GM21360 (cell line): ENCODE data around the gene CCNY.

ENCODE experiments used
- ATAC-seq: cut with Tn5 transposase; IDR thresholded peaks from one replicate; pipeline ENCODE4 v1.9.1; 2021; ENCODE audit warnings: mild to moderate bottlenecking, moderate library complexity; ENCODE audit not compliant: unreplicated experiment

The CCNY gene

DNA sequence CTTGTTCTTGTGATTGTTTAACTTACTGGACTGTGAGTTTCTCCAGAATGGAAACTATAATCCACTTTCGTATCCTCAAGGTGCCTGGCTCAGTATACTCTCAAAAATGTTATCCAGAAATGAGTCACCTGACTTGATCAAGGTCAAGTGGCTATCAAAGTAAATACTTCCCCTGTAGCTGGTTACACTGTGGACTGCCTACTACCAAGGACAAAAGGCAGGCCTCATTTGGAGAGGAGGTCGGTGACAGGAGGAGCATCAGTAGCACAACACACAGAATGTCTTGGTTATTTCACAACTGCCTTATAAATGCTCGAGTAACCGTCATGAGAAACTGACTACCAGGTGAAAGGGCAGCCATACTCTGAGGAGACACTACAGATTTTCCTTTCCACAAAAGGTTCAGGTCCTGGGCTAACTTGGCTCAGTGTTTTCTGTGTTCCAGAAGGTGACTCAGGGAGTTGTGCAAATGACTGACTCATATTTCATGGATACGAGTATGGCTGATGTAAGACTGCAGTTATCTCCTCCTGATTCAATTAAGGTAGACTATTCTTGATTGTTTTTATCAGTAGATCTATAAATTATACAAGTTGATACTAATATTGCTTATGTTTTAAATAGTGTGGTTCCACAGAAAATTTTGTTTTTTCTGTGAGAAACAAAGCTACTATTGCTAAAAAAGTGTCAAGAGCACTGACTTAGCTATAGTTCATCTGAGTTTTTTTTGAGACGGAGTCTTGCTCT is 4.2 kb upstream of the CCNY start:
- no peak for ATAC-seq

DNA sequence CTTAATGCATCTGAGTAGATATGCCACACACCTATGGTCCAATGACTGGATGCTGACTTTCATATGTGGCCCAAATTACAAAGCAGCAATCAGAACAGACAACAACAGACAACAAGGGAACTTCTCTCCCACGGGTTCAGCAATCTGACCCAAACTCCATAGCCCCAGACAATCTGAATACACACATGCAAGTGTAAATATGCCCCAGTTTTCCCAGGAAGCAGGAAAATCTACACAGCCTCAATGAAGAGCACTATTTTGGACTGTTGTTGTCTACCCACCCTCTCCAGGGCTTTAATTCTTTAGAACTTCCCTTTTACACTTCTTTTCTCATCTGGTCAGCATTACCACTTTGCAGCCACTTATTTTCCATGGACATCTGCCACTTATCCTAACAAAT is 2.0 kb upstream of the CCNY start:
- ATAC-seq, result no peak

DNA sequence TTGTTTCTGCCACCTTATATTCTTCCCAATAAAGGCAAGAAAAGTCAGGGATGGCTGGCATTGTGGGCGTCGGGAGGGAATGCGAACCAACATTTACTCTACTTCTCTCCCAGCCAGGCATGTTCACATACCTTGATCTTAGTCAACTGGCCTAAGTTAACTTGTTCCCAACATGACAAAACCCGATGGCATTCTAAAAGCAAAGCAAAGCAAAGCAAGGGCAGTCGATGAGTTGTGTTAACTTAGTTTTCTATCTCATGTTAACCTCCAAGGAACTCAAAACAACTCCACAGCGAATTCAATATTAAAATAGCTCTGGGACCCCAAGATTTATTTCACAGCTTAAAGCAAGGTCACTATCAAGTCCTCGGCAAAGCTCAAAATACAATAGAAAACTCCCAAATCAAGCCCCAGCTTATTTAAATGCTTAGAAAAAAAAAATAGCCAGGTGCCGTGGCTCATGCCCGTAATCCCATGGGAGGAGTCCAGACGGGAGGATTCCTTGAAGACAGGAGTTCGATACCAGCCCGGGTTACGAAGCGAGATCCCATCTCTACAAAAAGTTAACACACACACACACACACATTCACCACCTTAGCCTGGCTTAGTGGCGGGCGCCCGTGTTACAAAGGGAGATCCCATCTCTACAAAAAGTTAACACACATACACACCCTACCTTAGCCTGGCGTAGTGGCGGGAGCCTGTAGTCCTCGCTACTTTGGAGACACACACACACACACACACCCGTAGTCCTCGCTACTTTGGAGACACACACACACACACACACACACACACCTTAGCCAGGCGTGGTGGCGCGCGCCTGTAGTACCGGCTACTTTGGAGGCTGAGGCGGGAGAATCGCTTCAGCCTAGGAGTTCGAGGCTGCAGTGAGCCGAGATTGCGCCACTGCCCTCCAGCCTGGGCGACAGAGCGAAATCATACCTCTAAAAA is 901 bp upstream of the CCNY start:
- ATAC-seq, result peak; percentile 6

DNA sequence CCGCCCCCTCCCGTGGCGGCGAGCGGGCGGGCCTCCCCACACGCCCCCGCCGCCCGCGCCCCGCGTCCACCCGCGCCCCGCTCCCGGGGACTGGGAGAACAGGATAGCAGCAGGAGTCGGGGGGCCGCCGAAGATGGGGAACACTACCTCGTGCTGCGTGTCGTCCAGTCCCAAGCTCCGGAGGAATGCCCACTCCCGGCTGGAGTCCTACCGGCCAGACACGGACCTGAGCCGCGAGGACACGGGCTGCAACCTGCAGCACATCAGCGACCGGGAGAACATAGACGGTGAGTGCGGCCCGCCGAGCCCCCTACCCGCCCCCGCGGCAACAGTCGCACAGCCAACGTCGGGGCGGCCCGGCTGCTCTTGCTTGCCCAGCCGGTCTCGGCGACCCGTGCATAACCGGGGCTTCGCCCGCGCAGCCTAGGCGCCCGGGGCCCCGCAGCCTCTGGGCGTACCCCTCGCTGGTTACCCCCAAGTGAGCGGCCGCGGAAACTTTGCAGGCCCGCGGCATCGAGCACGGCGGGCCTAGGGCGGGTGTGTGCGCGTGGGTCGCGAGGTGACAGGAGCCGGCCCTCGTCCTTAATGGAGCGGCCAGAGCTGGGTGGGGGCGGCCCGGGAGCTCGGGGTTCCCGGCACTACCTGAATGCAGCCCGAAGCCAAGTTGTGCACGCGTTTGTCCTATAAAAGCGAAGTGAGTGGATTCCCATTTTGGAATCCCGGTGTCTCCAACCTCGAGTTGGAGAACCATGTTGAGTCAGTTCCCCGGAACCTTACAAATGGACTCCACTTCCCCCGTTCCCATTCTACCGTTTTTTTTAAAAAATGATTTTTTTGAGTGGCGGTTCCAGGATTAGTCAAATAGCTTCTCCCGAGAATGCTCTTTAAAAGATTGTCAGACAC is 863 bp downstream of the CCNY start:
- peak; percentile 8 for ATAC-seq

DNA sequence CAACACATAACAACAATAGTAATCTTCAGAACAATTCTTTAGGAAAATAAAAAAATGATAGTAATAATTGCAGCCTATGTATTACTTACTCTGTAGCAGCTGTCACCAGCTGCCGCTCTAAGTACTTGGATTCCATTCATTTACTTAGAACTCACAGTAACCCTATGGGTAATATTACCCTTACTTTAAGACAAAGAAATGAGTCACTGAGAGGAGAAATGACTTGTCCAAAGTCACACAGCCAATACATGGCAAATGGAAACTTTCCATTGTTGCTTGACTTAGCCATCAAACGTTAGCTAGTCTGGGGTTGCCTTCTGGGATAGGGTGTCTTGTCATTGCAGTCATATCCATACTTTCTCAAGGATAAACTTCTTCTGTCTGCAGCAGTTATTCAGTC is 3.6 kb downstream of the CCNY start:
- peak; percentile 40 for ATAC-seq

DNA sequence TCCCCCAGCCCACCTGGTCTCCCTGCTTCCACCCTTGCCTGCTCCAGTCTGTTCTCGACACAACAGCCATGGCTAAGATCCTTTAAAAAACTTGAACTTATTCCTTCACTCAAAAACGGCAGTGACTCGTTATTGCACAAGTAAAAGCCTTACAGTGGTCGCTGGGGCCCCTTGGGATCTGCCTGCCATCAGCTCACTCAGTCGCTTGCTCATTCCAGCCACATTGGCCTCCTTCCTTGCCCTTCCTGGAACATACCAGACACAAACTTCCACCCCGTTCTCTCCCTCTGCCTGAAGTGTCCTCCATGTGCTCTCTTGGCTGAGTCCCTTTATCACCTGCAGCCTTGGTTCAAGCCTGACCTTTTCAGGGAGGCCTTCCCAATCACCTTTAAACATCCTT is 4.7 kb downstream of the CCNY start:
- ATAC-seq, result no peak

DNA sequence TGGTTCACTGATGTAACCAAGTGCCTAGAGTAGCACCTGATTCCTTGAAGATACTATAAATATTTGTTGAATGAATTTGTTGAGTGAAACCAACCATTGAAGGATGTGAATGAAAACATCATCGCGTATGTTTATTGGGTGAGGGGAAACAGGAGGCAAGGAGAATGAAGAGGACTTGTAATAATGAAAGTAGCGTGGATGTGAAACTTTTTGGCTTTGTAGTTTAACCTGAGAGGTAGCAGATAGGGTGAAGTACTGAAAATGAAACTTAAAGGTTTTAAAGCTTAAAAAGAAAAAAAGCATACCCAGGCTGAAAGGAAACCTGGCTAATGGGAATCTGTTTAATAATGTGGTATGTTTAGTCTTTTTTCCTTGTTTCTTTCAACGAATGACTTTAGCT is 5.2 kb downstream of the CCNY start:
- ATAC-seq, result peak; percentile 74

DNA sequence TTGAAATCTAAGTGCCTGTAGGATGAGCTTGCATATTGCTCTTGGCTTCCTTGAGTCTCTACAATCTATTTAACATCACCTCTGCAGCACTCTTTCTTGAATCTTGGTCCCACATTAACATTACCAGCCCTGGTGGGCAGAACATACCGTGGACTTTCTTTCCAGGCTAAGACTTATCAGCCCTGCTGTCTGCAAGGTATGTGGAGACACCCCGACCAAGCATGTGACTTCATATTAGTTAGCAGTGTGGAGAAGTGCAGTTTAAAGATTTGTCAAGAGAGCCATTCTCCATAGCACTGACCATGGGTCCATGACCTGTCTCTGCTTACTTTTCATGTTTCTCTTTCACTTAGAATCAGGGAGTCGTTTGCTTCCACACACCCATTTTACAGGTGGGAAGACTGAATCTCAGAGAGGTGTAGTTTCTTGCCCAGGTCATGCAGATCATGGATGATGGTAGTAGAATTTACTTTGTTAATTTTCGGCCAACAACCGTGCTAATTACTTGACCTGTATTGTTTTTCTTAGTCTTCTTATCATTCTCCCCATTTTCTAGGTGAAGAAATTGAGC is 6.0 kb downstream of the CCNY start:
- ATAC-seq, result no peak

DNA sequence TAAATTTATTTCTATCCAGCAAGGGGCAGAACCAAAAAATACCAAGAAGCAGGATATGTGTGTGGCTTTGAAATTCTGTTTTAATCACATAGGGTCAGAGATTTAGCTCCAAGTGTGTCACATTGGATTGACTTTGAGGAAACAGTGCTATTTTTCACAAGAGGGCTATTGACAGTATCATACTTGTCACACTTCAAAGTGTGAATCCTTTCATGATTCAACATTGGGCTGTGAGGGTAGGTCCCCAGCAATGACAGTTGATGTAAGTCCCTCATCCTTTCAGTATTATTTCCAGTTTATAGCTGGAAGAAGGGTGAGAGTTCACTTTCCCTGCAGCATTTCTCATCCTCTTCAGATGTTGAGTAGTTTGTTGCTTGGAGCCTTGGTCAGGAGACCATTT is 7.4 kb downstream of the CCNY start:
- no peak for ATAC-seq

DNA sequence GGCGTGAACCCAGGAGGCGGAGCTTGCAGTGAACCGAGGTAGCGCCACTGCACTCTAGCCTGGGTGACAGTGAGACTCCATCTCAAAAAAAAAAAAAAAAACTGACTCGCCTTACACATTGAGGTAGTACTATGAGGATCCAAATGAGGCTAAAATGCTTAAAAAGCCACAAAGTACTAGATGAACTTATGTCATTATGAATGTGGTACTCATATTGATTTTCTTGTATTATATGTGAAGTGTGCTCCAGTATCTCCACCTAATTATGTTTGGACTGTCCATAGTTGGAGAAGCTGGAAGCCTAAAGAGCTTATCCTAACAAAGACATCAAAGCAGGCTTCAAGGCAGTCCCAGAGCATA is 9.1 kb downstream of the CCNY start:
- ATAC-seq, result no peak

DNA sequence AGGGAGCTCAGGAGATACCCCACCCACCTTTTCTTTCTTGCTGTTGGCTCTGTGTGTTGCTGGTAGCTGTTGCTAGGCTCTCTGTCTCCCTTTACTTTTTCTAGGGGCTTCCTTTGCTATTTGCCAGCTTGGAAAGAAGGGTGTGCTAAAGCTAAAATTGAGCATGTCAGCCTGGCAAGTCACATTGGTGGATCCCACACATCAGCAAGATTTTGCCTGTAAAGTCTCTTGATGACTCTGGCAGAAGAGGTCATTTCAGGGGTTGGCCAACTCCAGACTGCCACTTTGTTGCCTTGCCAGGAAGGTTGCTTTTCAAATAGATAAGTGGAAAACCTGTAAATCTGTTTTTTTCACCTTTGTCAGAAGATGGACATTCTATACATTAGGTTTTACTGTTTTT is 9.9 kb downstream of the CCNY start:
- no peak for ATAC-seq

DNA sequence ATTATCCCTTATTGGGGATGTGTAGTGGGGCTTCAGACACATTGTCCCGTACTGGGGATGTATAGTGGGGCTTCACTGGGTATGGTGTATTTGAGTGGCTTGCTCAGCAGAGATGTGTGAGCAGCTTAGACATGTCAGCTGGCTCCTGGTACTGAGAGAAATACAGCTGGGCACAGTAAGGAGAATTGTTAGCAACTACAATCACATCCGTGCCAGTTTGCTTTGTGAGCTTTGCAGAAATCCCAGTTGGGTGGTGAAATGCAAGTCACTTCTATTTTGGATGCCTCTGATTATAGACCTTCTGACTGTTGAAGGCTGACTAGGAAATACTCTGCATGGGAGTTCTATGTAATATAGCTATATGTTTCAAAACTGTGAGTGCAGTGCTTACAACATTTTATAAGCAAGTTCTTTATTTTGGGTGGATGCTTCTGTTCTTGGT is 10.8 kb downstream of the CCNY start:
- no peak for ATAC-seq

DNA sequence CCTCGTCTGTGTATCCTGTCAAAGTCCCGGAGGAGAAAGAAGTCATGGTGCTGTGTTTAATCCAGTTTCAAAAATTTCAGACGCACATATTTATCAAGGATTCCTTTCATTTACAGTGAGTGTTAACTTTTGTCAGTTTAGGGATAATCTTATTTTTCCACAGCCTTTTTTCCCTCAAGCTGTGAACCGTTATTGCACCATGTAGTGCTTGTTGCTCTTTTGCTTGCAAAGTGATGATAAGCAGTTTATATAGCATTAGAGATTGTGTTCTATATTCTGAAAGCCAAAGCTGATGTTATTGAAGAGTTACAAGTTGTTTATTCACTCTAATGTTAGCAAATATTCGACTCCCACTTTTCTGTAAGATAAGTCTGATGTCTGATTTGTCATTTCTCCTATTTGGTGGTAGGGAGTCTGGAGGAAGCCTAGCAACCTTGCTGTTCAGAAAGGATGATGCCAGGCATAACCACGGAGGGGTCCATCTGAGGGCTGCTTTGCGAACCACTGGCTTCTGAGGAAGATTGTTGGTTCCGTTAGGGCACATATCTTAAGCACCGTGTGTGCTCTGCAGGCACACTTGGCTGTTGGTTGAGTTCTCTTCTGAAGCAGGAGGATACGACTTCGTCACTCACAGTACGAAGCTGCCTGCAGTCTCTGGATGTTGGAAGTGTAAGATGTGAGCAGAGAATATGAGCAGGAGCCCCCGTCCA is 11.7 kb downstream of the CCNY start:
- no peak for ATAC-seq

DNA sequence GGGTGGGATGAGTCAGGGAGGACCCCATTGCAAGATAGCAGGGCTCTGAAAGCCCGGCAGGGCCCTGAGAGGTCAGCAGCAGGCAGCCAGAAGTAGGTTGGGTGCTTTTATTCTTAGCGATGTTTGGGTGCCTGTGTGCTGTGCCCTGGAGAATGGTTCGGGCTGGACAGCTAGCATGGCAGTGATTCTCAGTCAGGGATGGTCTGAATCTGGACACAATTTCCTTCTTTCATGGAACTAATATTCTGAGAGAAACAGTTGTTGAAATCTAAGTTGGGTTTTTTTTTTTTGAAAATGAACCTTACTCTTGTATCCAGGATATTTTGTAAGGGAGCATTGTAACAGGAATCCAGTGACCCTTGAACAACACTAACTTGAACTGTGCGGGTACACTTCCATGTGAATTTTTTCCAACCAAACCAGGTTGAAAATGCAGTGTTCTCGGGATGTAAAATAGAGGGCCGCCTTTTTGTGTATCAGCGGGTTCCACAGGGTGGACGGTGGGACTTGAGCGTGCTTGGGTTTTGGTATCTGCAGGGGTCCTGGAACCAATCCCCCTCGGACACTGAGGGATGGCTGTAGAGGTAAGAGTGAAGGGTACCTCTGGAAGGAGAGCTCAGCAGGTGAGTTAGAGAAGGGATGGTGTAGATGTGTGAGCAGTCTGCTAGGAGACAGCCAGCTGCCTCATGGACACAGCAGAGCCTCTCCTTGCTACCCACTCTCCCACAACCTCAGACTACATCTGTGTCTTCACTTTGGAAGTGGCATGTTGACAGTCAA is 12.5 kb downstream of the CCNY start:
- no peak for ATAC-seq

DNA sequence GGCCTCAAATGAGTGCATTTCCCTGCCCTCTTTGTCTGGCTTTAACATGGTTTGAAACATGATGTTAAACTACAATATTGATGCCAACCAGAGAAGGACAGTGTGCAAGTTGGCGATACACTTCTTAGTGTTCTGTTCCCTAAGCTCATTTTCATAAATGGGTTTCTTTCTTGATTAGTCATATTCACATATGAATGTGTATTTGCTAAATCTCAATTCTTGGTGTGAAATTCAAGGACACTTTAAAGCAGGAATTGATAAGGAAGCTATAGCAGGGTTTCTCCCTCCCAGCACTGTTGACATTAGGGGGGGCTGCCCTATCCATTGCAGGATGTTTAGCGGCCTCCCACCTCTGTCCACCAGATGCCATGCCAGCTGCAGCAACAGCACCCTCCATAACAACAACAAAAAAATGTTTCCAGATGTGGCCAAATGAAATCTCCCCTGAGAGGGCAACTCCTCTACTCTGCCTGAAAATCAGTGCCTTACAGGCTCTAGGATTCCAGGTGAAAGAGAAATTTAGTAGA is 13.1 kb downstream of the CCNY start:
- no peak for ATAC-seq

DNA sequence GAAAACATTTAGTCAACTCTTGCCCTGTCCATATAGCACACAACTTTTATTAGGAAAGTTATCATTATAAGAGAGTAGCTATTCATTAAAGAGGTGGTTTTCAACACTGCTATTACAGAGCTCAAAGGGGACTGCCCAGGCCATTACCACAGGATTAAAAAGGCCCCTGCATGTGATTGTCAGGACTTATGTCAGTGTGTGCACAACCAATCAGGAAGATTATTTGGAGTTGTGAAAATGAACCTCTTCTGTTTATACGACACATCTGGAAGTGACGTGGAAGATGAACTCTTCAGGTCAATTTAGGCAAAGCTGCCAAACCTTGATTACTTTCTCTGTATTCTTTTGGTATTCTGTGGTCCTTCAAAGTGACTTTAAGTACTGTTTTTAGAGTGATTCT is 14.7 kb downstream of the CCNY start:
- ATAC-seq, result no peak

DNA sequence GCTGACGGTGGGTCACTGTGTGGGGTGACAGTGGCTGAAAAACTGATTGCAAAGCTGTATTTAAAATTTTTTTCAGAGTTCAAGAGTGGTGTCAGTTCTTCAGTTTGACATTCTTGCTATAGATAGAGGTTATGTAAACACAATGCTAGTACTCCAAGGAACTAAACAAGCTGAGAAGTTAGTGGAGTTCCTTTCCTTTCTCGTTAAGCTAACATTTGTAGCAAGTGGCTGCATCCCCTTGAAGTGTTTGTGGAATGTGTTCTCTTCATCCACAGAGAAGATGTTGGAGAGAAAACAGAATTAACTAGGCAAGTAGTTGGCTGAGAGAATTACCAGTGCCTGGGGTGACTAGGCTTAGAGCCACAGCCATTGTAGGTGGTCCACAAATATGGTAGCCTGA is 15.8 kb downstream of the CCNY start:
- ATAC-seq, result no peak

DNA sequence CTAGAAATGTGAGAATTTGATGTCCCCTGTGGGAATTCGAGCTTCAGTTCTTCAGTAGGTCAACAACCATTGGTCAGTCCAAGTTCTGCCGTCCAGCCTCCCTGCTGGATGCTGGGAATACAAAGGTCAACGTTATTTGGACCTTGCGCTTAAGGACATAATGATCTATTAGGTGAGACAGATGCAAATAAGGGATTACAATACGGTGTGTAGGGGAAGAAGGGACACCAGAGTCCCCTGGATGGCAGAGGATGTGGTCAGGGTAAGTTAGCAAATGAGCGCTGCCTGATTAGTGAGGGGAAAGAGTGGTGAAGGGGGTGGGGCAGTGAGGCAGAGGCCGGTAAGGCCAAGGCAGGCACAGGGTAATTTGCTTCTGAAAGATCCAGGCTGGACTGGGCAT is 16.2 kb downstream of the CCNY start:
- ATAC-seq, result no peak

DNA sequence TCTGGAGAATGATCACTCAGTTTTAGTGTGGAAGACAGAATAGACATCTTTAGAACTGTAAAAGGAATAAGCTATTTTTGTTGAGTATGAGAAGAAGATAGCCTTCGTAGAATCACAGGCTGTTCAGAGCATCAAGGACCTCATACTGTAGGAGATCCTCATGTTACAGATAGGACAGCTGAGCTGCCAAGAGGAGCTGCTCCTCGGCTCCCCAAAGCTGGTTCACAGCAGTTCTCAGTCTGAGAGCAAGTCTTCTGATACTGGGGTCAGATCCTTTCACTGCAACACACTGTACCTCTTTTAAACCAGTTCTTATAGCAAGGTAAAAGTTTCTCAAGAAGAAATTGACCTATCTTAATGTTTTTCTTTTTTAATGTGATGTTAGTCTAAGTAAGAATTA is 17.1 kb downstream of the CCNY start:
- no peak for ATAC-seq
